WERI-Rb-1 (cell line): ENCODE measurements around the gene LRRC49.

Experiments
- DNase-seq: peaks from one replicate; pipeline ENCODE4 v3.0.0-alpha.2; 2020
- H3K27ac ChIP-seq: fragments of 250-450 bp; sonication (Bioruptor Pico); 2 replicates; pipeline ENCODE4 v1.5.1; 2020; ENCODE audit warnings: mild to moderate bottlenecking, moderate library complexity
- H3K27me3 ChIP-seq: fragments of 250-450 bp; sonication (Bioruptor Pico); 2 replicates; pipeline ENCODE4 v1.5.1; 2021; ENCODE audit warnings: mild to moderate bottlenecking, low read depth, moderate library complexity; ENCODE audit not compliant: insufficient read depth, severe bottlenecking
- H3K36me3 ChIP-seq: fragments of 250-450 bp; sonication (Bioruptor Pico); 2 replicates; pipeline ENCODE4 v1.5.1; 2020; ENCODE audit warnings: mild to moderate bottlenecking, moderate library complexity
- H3K4me3 ChIP-seq: 2 replicates; pipeline ENCODE4 v1.5.1; 2011; ENCODE audit warnings: low read depth, mild to moderate bottlenecking, control low read depth, low read length
- H3K9me3 ChIP-seq: fragments of 250-450 bp; sonication (Bioruptor Pico); 2 replicates; pipeline ENCODE4 v1.5.1; 2021; ENCODE audit warnings: mild to moderate bottlenecking, moderate library complexity; ENCODE audit not compliant: severe bottlenecking
- TF ChIP-seq, protein P1 (sequence below): IDR thresholded peaks from 2 replicates; pipeline ENCODE4 v1.5.1; 2011; ENCODE audit warnings: low read depth, mild to moderate bottlenecking, control low read depth, inconsistent platforms, low read length

Gene LRRC49

DNA sequence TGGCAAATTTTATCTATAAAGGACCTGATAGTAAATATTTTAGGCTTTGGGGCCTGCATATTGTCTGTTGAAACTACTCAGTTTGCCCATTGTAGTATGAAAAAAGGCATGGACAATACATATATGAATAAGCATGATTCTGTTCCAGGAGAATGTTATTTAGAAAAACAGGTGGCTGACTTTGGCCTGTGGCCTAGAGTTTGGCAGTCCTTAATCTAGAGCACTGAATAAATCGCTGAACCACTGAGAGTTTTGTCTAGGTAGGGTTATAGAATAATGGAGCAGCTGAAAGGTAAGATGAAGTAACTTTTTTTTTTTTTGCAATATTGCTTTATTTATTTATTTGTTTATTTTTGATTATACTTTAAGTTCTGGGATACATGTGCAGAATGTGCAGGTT, 75.0 kb downstream of the LRRC49 start:
- DNase-seq = no peak
- no peak overlapping the region for H3K4me3 ChIP-seq

DNA sequence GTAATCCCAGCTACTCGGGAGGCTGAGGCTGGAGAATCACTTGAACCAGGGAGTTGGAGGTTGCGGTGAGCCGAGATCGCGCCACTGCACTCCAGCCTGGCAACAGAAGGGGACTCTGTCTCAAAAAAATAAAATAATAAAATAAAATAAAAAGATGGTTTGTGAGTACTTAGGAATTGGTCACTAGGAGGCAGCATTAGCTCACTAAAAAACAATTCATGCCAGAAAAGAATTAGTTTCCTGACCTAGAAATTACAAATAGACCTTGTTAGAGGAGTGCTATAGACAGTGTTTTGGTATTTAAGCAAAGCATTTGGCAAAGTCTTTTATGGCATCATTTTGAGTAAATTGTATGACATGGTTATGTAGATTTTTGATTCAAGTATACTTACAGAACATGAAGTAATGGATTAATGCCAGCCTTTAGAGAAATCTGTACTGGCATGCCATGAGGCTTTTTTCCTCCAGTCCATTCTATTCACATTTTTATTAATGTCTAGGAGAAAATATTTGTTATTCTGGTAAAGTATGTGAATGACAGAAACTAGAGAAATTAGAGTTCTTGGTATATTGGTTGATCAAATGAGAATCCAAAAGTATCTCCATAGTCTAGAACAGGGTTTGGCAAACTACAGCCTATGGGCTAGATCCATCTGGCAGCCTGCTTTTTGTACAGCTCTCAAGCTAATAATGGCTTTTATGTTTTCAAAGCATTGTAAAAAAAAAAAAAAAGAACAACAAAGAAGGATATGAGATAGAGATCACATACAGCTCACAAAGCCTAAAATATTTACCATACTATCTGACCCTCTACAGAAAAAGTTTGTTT, 81.6 kb downstream of the LRRC49 start:
- Histone ChIP-seq H3K27me3 (no peaks in the 10 kb centered on the region), H3K27ac (no peak overlapping the region), H3K36me3 (no peaks in the 10 kb centered on the region), H3K4me3 (no peak overlapping the region), H3K9me3 (no peaks in the 10 kb centered on the region)
- TF ChIP-seq, protein P1, sequence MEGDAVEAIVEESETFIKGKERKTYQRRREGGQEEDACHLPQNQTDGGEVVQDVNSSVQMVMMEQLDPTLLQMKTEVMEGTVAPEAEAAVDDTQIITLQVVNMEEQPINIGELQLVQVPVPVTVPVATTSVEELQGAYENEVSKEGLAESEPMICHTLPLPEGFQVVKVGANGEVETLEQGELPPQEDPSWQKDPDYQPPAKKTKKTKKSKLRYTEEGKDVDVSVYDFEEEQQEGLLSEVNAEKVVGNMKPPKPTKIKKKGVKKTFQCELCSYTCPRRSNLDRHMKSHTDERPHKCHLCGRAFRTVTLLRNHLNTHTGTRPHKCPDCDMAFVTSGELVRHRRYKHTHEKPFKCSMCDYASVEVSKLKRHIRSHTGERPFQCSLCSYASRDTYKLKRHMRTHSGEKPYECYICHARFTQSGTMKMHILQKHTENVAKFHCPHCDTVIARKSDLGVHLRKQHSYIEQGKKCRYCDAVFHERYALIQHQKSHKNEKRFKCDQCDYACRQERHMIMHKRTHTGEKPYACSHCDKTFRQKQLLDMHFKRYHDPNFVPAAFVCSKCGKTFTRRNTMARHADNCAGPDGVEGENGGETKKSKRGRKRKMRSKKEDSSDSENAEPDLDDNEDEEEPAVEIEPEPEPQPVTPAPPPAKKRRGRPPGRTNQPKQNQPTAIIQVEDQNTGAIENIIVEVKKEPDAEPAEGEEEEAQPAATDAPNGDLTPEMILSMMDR = 0 out of 2 replicates have a peak, but pooled peaks have one; percentile 10
- no peak for DNase-seq

More for the DNA sequence above, 75.0 kb downstream of the LRRC49 start:
- H3K27ac ChIP-seq = no peak overlapping the region
- H3K36me3 ChIP-seq = no peaks in the 10 kb centered on the region
- no peaks in the 10 kb centered on the region for H3K9me3 ChIP-seq
- H3K27me3 ChIP-seq = no peaks in the 10 kb centered on the region
- TF ChIP-seq, protein P1 = no peak

DNA sequence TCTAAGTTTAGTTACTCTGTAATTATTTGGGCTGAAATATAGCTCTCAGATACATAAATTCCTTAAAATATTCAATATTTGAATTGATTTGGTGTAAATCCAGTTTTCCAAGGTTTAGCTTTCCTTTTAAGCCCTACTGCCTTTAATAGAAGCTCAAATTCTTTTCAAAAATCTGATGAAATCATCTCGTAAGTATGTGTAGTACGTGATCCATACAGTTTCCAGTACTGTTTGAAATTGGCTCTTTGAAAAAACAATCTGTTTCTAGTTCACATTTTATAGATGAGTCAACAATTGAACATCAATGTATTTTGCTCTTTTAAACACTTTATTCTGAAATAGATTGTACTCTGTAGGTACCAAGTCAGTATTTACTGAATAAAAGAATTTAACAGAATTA, 84.2 kb downstream of the LRRC49 start:
- no peaks in the 10 kb centered on the region for H3K27me3 ChIP-seq
- no peaks in the 10 kb centered on the region for H3K36me3 ChIP-seq
- TF ChIP-seq, protein P1 = no peak
- H3K27ac ChIP-seq = no peak overlapping the region
- no peaks in the 10 kb centered on the region for H3K9me3 ChIP-seq
- no peak overlapping the region for H3K4me3 ChIP-seq
- DNase-seq = no peak

DNA sequence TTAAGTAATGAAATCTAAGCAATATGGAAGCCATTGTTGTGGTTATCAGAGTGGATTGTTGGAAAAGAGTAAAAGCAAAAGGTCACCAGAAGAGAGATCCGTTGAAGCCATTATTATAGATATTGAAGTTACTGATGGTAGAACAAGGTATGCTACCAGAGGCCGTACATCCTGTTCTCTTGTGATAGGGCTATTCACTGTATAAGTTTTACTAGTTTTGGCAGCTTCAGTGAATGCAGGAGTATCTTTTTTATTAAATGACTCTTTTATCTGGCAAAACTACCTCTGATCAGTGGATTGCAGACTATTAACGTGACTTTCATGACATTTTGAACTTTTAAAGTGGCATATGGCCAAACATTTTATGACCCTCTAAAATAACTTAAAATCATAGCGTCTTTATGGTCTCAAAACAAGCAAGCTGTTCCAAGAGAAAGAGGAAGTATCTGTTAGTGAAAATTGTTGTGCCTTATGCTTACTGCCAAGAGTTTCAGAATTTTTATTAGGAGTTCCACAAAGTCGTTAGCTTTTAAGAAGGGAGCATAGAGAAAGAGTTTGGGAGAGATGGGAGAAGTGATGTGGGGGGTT, 102.9 kb downstream of the LRRC49 start:
- TF ChIP-seq, protein P1 = no peak
- Histone ChIP-seq H3K36me3 (no peaks in the 10 kb centered on the region), H3K27ac (no peak overlapping the region), H3K27me3 (no peaks in the 10 kb centered on the region), H3K4me3 (no peak overlapping the region), H3K9me3 (peaks cover 5% of the 10 kb centered on the region)
- DNase-seq = no peak

DNA sequence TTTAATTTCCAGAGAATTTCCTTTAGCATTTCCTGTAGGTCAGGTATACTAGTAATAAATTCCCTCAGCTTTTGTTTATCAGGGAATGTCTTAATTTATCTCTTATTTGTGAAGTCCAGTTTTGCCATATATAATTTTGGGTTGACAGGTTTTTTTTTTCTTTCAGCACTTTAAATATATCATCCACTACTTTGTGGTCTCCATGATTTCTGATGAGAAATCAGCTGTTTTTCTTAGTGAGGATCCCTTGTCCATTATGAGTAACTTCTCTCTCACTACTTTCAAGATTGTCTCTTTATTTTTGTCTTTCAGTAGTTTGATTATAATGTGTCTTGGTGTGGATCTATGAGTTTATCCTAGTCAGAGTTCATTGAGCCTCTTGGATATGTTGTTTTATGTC, 105.7 kb downstream of the LRRC49 start:
- TF ChIP-seq, protein P1 = no peak
- Histone ChIP-seq H3K36me3 (no peaks in the 10 kb centered on the region), H3K27me3 (no peaks in the 10 kb centered on the region), H3K27ac (no peak overlapping the region), H3K9me3 (peaks cover 5% of the 10 kb centered on the region), H3K4me3 (no peak overlapping the region)
- no peak for DNase-seq
